ENCODE data around the gene DCP1B.

Gene DCP1B

GRCh38 chr12:1934831-1935230 lies 69.4 kb downstream of the DCP1B start:
- DNase-seq (ENCODE audit: low spot score): no peak

DNA sequence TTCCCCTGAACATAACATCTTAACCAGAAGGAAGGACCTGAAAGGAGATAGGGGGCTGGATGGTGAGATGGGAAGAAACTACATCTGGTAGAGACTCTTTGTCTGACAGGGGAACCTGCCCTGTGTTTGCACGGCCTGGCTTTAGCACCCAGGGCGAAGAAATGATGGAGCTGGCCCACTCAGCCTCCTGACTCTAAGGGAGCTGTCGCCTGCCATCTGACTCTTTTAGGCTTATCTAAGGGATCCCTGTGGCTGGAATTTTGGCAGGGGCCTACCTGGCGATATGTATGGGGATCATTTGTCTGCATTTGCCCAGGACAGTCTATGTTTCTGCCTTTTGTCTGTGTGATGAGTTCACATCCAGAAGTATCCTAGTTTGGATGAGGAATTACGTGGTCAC lies 70.2 kb downstream of the DCP1B start:
- no peak for DNase-seq (ENCODE audit: low spot score)

- DNase-seq (ENCODE audit: low spot score): no peak
Observed at GRCh38 chr12:1933342-1934051, 70.8 kb downstream of the DCP1B start.

- DNase-seq (ENCODE audit: low spot score): peak; percentile 55
Observed at GRCh38 chr12:1932264-1932777, 71.9 kb downstream of the DCP1B start.

DNA sequence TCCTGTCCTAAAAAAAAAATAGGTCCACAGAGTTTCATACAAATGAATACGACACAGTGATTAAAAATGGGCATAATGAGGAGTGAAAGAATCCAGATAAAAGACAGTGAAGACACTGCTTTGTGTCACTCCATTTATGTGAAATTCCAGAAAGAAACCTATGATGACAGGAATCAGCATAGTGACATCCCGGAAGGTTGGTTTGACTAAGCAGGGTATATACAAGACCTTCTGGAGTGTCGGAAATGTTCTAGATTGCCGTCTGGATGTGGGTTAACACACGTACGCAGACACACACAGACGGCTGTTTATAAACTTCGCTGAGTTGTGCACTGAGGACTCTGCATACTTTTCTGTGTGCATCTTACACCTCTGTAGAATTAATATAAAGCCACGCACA lies 72.6 kb downstream of the DCP1B start:
- no peak for DNase-seq (ENCODE audit: low spot score)

DNA sequence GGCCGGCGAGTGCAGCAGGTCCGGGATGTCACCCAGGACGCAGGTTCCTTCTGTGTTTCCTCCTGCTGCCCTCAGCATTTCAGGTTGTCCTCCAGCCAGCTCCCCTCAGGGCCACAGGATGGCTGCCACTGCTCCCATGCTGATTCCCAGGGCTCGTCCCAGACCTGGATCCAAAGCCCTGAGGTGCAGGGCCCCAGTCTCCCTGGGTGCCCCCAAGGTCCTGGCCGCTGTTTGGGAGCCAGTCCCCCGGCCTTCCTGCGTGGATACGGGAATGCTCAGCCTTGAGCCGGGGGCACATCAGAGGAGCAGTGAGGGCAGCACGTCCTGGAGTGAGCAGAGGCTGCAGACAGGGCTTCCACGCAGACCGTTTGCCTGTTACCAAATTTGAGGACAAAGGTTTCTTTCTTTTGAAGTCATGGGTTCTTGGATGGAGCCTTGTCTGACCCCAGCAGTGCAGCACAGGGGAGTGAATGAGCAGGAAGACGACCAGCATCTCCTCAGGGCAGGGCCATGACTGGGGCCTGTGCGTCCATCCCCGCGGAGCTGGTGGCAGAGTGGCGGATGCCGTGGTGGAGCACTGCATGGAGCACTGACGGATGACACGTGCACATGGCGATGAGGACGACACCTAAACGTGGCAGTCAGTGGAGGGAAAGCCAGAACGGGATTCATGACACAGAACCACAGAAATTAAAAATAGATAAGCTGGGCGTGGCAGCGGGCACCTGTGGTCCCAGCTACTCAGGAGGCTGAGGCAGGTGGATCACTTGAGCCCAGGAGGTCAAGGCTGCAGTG lies 73.3 kb downstream of the DCP1B start:
- DNase-seq (ENCODE audit: low spot score): no peak

DNA sequence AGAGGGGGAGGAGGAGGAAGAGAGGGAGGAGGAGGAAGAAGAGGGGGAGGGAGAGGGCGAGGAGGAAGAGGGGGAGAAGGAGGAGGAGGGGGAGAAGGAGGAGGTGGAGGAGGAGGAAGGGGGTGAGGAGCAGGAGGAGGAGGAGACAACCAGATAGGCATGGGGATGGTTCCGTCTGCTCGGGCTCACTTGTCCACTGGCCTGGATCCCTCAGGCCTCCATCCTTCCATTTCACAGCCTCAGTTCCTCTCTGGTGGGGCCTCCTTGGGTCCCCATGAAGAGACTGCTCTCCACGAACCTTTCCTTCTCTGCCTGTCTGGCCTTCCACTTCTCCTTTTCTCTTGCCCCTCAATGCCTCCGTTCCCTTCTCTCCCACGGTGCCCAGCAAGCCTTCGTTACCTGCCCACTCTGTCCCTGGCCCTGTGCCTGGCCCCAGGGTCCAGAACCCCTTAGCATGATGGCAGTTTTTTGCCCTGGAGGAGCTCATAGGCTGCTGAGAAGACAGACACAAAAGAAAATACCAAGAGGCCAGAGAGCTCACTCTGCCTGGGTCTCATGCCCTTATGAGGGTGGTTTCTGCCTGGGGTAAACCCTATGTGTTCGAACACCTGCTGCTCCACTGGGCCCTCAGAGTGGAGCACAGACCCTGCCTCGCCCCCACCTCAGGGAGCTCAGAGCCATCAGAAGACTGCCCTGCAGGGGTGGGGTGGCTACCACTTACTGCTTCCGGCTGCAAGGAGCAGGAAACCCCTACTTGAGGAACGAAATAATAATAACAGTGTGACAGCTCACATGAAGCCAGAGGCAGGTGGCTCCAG lies 74.1 kb downstream of the DCP1B start:
- DNase-seq (ENCODE audit: low spot score): no peak

DNA sequence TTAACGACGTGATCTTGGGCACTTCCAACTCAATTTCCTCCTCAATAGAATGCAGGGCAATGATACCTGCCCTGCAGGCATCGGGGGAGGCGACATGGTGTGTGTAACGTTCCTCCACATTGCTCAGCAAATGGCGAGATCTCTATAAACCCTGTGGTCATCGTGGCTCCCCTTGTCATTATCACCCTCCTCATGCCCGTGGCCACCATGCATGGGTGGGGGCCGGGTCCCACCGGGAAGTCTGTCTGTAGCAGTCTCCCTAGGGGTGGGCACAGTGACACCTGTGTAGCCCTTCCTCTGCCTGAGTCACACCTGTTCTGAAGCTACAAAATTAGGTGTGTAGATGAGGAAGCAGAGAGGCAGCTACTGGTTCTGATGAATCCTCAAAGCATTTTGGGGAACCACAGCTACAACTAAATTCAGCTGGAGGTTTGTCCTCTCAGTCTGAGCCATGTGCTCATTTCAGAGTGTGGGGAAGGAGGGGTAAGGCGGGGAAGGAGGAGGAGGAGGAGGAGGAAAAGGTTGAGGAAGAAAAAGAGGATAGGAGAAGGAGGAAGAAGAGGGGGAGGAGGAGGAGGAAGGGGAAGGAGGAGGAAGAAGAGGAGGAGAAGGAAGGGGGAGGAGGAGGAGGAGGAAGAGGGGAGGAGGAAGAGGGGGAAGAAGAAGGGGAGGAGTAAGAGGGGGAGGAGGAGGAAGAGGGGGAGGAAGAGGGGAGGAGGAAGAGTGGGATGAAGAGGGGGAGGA lies 74.8 kb downstream of the DCP1B start:
- DNase-seq (ENCODE audit: low spot score): no peak

- DNase-seq (ENCODE audit: low spot score): no peak
Observed at GRCh38 chr12:1928439-1929121, 75.7 kb downstream of the DCP1B start.

DNA sequence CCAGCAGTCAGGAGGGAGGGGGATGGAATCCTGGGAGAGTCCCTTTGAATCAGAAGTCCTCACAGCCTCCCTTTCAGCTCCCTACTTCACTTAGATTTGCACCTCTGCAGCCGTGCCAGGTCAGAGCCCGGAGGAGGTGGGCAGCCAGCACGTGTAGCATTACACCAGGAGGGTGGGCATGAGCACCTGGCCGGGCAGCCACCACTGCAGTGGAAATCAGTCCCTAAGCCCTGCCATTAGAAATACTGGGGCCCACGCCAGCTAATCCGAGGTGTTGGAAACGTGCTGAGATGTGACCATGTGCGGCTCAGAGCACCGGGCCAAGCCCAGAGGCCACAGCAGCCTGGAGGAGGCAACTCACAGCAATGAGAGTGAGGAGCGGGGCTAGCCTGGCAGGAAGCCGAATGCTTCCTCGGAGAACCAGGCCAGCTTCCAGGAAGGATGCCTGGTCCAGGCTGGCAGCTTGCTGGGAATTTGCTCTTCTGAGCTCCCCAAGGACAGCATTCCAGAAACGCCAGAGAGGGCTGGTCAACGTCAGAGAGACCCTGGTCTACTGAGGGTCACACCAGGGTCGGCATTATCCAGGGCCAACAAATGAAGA lies 76.4 kb downstream of the DCP1B start:
- DNase-seq (ENCODE audit: low spot score): peak; percentile 60

DNA sequence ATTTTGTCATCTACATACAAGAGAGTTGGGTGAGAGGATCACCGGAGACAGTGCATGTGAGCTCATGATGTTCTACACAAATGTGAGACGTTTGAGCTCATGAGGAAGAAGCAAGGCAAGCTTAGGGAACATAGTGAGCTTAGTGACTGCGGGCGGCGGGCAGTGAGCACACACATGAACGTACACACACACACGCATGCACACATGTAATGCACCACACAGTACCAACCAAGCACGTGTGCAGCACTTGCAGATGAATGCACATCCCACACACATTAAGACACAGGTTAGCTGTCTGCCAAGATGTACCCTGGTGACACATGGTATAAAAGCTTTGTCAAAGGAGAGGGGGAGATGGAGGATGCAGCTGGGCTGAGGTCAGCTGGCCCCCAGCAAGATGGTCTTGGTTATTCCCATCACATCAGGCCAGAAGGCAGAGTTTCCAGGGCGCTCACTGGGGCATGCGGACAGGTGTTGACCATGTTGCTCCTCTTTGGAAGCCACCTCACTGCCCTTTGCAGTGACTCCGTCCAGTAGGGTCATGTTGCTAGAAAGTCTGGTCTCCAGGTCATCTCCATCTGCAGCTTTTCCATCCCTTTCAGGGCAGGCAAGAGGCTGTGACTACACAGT lies 77.1 kb downstream of the DCP1B start:
- no peak for DNase-seq (ENCODE audit: low spot score)

DNA sequence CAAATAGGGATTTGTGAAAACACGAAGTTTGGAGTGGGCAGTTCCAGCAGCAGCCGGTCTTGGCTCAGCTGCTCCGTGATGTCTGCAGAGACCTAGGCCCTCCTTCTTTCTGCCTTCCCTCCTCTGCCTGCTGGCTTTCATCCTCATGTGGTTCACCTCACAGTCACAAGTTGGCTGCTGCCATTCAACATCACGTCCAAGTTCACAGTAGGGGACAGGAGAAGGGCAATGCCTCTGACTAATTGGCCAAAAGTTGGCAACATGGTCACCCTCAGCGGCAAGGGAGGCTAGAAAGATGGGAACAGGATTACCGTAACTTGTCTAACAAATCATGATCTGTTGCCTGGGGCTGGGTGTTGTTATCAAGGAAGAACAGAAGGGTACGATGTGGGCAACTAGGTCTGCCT lies 78.0 kb downstream of the DCP1B start:
- no peak for DNase-seq (ENCODE audit: low spot score)

DNA sequence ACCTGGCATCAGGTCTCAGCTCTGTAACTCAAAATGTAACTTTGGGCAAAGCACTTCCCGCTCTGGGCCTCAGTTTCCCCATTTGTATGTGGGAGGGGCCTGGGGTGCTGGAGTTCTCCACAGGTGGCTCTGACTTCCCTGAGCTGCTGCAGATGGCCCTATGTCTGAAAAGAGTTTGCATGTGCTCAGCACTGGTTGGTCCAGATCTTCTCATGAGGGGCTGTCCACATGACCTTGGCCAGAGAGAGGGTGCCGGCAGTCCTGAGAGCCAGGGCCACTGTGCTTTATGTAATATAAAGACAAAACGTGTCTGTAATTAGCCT lies 78.6 kb downstream of the DCP1B start:
- no peak for DNase-seq (ENCODE audit: low spot score)

- no peak for DNase-seq (ENCODE audit: low spot score)
Observed at GRCh38 chr12:1924996-1925683, 79.1 kb downstream of the DCP1B start.

DNA sequence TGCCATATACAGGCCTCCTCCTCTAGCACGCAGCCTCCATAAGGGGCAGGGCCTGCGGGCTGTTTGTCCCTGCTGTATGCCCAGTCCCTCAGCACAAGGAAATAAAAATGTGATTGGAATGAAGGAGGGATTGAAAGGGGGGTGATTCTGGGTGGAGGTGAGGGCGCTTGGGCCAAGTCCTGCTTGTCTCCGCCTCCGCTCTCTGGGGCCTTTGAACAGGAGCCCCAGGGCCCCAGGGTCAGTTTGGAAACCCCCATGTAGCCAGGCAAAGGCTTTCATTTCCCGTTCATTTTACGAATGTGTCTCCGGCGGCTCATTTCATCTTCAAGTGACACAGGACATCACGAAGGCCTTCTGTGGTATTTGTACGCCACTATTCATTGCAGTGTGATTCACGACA lies 81.3 kb downstream of the DCP1B start:
- peak; percentile 4 for DNase-seq (ENCODE audit: low spot score)

DNA sequence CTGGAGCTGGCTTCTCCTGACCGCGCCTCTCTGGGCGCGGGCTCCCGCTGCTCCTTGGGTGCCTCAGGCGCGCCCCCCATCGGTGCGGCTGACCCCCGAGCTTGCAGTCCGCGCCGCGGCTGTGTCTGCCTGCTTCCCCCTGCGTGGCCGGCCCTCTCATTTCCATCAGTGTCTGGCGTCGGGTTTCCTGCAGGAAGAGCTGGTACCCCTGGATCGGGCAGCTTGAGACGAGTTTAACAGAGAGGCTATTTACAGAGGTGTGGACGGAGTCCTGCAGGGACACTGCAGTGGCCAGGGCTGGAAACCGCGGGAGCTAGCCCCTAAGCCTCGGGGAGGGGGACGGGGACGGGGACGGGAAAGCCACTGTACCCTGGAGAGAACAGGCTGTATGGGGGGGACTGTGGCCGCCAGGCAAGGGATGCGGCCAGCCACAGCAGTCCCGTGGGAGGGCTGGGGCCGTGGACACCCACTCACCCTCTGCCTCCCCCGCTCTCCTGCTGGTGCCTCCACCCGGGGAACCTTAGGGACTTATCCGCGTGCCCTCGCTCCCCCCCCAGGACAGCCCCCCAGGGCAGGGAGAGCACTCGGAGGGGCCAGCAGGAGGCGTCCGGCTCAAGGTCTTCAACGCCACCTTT lies 82.1 kb downstream of the DCP1B start:
- DNase-seq (ENCODE audit: low spot score): peak; percentile 21

- DNase-seq (ENCODE audit: low spot score): peak; percentile 4
Observed at GRCh38 chr12:1920971-1921370, 83.3 kb downstream of the DCP1B start.

GRCh38 chr12:1920436-1920835 lies 83.8 kb downstream of the DCP1B start:
- DNase-seq (ENCODE audit: low spot score): no peak

GRCh38 chr12:1919763-1920162 lies 84.5 kb downstream of the DCP1B start:
- DNase-seq (ENCODE audit: low spot score): peak; percentile 1

Measured in AG20443 (cell line).